B cell (primary cell): ENCODE results near the gene ZNF384. TPM values are rescaled to one million over a fixed set of nuclear protein-coding genes. Genes with fewer than 3 reads are reported as not detected.

Experiments
- ATAC-seq: fragments of 200-7000 bp; cut with Tn5 transposase; one replicate; pipeline ENCODE4 v1.10.0; 2021; ENCODE audit warnings: low read depth, mild to moderate bottlenecking, moderate number of reproducible peaks, moderate library complexity
- CTCF ChIA-PET: fragments of 350-600 bp; sonication (Branson Sonifier 250); formaldehyde crosslinking; loops from one replicate; lab custom pipeline; 2021; ENCODE audit warnings: antibody characterized with exemption, inconsistent platforms; lab: Charles Lee
- POLR2A ChIA-PET: fragments of 350-600 bp; sonication (Branson Sonifier 250); formaldehyde crosslinking; loops from one replicate; lab custom pipeline; 2021; ENCODE audit warnings: antibody characterized with exemption; lab: Charles Lee
- DNase-seq: peaks from one replicate; pipeline ENCODE4 v3.0.0; 2013
- H2AFZ ChIP-seq: 2 replicates; pipeline ENCODE4 v1.6.1; 2012; ENCODE audit warnings: mild to moderate bottlenecking, low read depth, low read length; ENCODE audit not compliant: insufficient read depth, poor library complexity, severe bottlenecking
- H3K27ac ChIP-seq, 2 donors: 1 replicate in 1 of 2; 2 replicates in 1 of 2; pipeline ENCODE4 v1.5.1; 2012 to 2013; ENCODE audit warnings: low read length in 2 of 2, mild to moderate bottlenecking in 2 of 2, moderate library complexity in 1 of 2
- H3K27me3 ChIP-seq, 4 experiments: fragments of 200-600 bp in 1 of 4; sonication (generic) in 1 of 4; replicated peaks in 1 of 4; 1 replicate in 2 of 4; 2 replicates in 2 of 4; pipeline versions ENCODE4 v1.6.1 to v1.7.0; 2013 to 2016; ENCODE audit warnings: low read length in 3 of 4, mild to moderate bottlenecking in 2 of 4, mixed read lengths in 1 of 4, moderate library complexity in 1 of 4; ENCODE audit not compliant: insufficient read depth in 4 of 4, control insufficient read depth in 3 of 4; ENCODE audit errors: control extremely low read depth in 1 of 4
- H3K36me3 ChIP-seq, 2 experiments: replicated peaks in 1 of 2; 1 replicate in 1 of 2; 2 replicates in 1 of 2; pipeline versions ENCODE4 v1.6.1 to v1.7.1; 2013; ENCODE audit warnings: low read length in 1 of 2; ENCODE audit not compliant: insufficient read depth in 2 of 2, control insufficient read depth in 1 of 2; ENCODE audit errors: control extremely low read depth in 1 of 2, extremely low read depth in 1 of 2
- H3K4me1 ChIP-seq, 2 donors: fragments of 200-600 bp in 1 of 2; sonication (generic) in 1 of 2; 1 replicate in 1 of 2; 2 replicates in 1 of 2; pipeline versions ENCODE4 v1.5.1 to v1.6.1; 2013 to 2017; ENCODE audit warnings: low read length in 2 of 2; ENCODE audit not compliant: control insufficient read depth in 2 of 2, insufficient read depth in 2 of 2
- H3K4me2 ChIP-seq: replicated peaks from 2 replicates; pipeline ENCODE3; 2012; ENCODE audit warnings: mild to moderate bottlenecking, low read depth, low read length; ENCODE audit not compliant: poor library complexity, severe bottlenecking
- H3K4me3 ChIP-seq, 5 experiments: fragments of 200-600 bp in 1 of 5; sonication (generic) in 1 of 5; 1 replicate in 3 of 5; 2 replicates in 2 of 5; pipeline versions ENCODE4 v1.5.1 to v1.7.0; 2011 to 2016; ENCODE audit warnings: low read length in 4 of 5, mild to moderate bottlenecking in 4 of 5, low read depth in 2 of 5, control low read depth in 1 of 5, moderate library complexity in 1 of 5; ENCODE audit not compliant: insufficient read depth in 1 of 5; ENCODE audit errors: control extremely low read depth in 1 of 5, extremely low read depth in 1 of 5
- H3K79me2 ChIP-seq: fragments of 200-600 bp; sonication (generic); one replicate; pipeline ENCODE4 v1.6.0; 2016; ENCODE audit warnings: low read length; ENCODE audit not compliant: control insufficient read depth, insufficient read depth
- H3K9ac ChIP-seq: fragments of 200-600 bp; sonication (generic); 2 replicates; pipeline ENCODE4 v1.6.1; 2017; ENCODE audit warnings: mild to moderate bottlenecking, low read length, moderate library complexity
- H3K9me3 ChIP-seq, 3 donors: one replicate each; pipeline versions ENCODE4 v1.6.1 to v1.7.1; 2013; ENCODE audit warnings: low read length in 2 of 3; ENCODE audit not compliant: control insufficient read depth in 2 of 3, insufficient read depth in 1 of 3; ENCODE audit errors: control extremely low read depth in 1 of 3
- H4K20me1 ChIP-seq: 2 replicates; pipeline ENCODE4 v1.6.0; 2012; ENCODE audit warnings: mild to moderate bottlenecking, low read length; ENCODE audit not compliant: insufficient read depth, control insufficient read depth, poor library complexity, severe bottlenecking
- H3K27ac Mint-ChIP-seq: one replicate; pipeline ENCODE4 v1.8.0; 2021; ENCODE audit warnings: mixed read lengths
- H3K27me3 Mint-ChIP-seq: one replicate; pipeline ENCODE4 v1.8.0; 2021; ENCODE audit warnings: mixed read lengths
- H3K4me1 Mint-ChIP-seq: one replicate; pipeline ENCODE4 v1.8.0; 2021; ENCODE audit warnings: mixed read lengths
- H3K4me3 Mint-ChIP-seq: one replicate; pipeline ENCODE4 v1.8.0; 2021; ENCODE audit warnings: mixed read lengths
- H3K9me3 Mint-ChIP-seq: one replicate; pipeline ENCODE4 v1.8.0; 2022; ENCODE audit warnings: mixed read lengths; ENCODE audit not compliant: insufficient read depth
- EZH2 ChIP-seq: IDR thresholded peaks from 2 replicates; pipeline ENCODE4 v1.6.1; 2012; ENCODE audit warnings: borderline replicate concordance, low read depth, mild to moderate bottlenecking, moderate library complexity, low read length; ENCODE audit not compliant: insufficient read depth, poor library complexity, severe bottlenecking
- WGBS: methylation state at CpG from one replicate; pipeline ENCODE4 v1.1.5; 2013; ENCODE audit warnings: missing lambda C conversion rate; ENCODE audit not compliant: insufficient coverage; 5-methylcytosine and 5-hydroxymethylcytosine counted together
- intact Hi-C: fragments of 100-400 bp; cut with micrococcal nuclease; formaldehyde crosslinking; loops from one replicate; pipeline ENCODE4 v1.10.0; 2022
- polyA plus RNA-seq: library from polyadenylated mRNA; depleted of rRNA; stranded (reverse); fragments of >200 nt; gene quantifications from 2 replicates; pipeline ENCODE4 v1.2.3, GENCODE V29; 2012
- total RNA-seq, 2 donors: library from RNA; stranded (reverse); fragments of 120-200 nt in 1 of 2; gene quantifications; 1 replicate in 1 of 2; 2 replicates in 1 of 2; pipeline versions ENCODE4 v1.2.3 to v1.2.4, GENCODE V29; 2013 to 2022
- TF ChIP-seq, protein P1 (sequence below): fragments of 200-600 bp; IDR thresholded peaks from one replicate; pipeline ENCODE4 v1.8.0; 2022; ENCODE audit warnings: antibody characterized with exemption, mild to moderate bottlenecking

Gene ZNF384
- total and polyA plus RNA-seq, 2 donors (not counting 1 experiment from before 2014, with no cell fraction given), result 83.4 to 108 TPM

GRCh38 chr12:6693832-6694355, 4.7 kb upstream of the ZNF384 start:
- H3K9me3 Mint-ChIP-seq, result no peaks in the 10 kb centered on the region
- H3K79me2 ChIP-seq, result peaks cover 27% of the 10 kb centered on the region
- DNase-seq (no peak), ATAC-seq (no peak)
- H3K27me3 ChIP-seq, result no peaks in the 10 kb centered on the region
- no peak overlapping the region for H3K9ac ChIP-seq
- H3K4me3 Mint-ChIP-seq, result no peak overlapping the region
- peaks cover 37 to 45% of the 10 kb centered on the region in 2 donors for H3K4me1 ChIP-seq
- intact Hi-C loops, result no loop called here
- H3K4me2 ChIP-seq, result no peak overlapping the region
- no peaks in the 10 kb centered on the region for H4K20me1 ChIP-seq
- H3K27ac Mint-ChIP-seq, result no peak overlapping the region
- no peaks in the 10 kb centered on the region for H3K27me3 Mint-ChIP-seq
- H3K9me3 ChIP-seq, result peaks cover 0 to 3% (median 0%) of the 10 kb centered on the region in 3 donors
- peaks cover 56% of the 10 kb centered on the region for H3K4me1 Mint-ChIP-seq
- H3K4me3 ChIP-seq, result no peak overlapping the region
- H3K27ac ChIP-seq, result no peak overlapping the region
- TF ChIP-seq, protein P1, sequence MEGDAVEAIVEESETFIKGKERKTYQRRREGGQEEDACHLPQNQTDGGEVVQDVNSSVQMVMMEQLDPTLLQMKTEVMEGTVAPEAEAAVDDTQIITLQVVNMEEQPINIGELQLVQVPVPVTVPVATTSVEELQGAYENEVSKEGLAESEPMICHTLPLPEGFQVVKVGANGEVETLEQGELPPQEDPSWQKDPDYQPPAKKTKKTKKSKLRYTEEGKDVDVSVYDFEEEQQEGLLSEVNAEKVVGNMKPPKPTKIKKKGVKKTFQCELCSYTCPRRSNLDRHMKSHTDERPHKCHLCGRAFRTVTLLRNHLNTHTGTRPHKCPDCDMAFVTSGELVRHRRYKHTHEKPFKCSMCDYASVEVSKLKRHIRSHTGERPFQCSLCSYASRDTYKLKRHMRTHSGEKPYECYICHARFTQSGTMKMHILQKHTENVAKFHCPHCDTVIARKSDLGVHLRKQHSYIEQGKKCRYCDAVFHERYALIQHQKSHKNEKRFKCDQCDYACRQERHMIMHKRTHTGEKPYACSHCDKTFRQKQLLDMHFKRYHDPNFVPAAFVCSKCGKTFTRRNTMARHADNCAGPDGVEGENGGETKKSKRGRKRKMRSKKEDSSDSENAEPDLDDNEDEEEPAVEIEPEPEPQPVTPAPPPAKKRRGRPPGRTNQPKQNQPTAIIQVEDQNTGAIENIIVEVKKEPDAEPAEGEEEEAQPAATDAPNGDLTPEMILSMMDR, result no peak
- no peak for TF ChIP-seq EZH2
- H3K36me3 ChIP-seq, result peaks cover 0 to 4% of the 10 kb centered on the region in 2 experiments
- POLR2A ChIA-PET, result no interaction called here
- CTCF ChIA-PET, result interaction anchor here (0.6 to 0.8 kb wide), 2 partner anchors 28 to 55 kb away, joined by 3 read pairs; no protein-coding TSS in a partner anchor
- H2AFZ ChIP-seq, result no peak overlapping the region
- 93% methylated on average over 3 of the region's 4 CpGs for WGBS

DNA sequence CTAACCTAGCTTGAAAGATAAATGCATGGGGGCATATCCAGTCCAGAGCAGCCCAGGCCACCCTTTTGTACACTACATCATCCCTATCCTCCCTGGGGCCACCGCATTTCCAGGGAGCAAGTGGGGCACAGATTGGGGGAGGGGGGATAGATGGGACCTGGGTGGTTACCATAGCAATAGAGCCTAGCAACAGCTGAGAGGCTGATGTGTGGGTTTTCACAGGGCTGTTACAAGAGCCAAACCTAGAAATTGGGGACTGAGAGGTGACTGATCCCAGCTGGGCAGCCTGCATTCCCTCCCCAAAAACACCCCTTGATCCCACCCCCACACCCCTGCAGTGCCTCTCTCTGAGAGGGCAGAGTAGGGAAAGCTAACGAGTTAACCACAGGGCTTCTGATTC, 3.7 kb upstream of the ZNF384 start:
- Mint-ChIP-seq H3K27me3 (no peaks in the 10 kb centered on the region), H3K9me3 (no peaks in the 10 kb centered on the region), H3K4me3 (no peak overlapping the region), H3K4me1 (peaks cover 57% of the 10 kb centered on the region), H3K27ac (no peak overlapping the region)
- WGBS, result no CpG with 5 or more reads among the region's 2 CpGs
- ChIA-PET POLR2A (no interaction called here), CTCF (interaction anchor here (0.8 to 2.0 kb wide), 4 partner anchors 31 to 73 kb away, joined by 3 to 7 read pairs (median 3); partner anchors contain the start of genes COPS7A and PTMS)
- no peak for ATAC-seq
- intact Hi-C loops, result no loop called here
- no peaks in the 10 kb centered on the region for H3K27me3 ChIP-seq
- H3K9me3 ChIP-seq, result peaks cover 0 to 3% (median 0%) of the 10 kb centered on the region in 3 donors
- no peak overlapping the region for H3K9ac ChIP-seq
- DNase-seq, result no peak
- TF ChIP-seq, protein P1, result no peak
- TF ChIP-seq EZH2, result no peak
- peaks cover 0 to 4% of the 10 kb centered on the region in 2 experiments for H3K36me3 ChIP-seq
- peaks cover 37% of the 10 kb centered on the region for H3K79me2 ChIP-seq
- H4K20me1 ChIP-seq, result no peaks in the 10 kb centered on the region
- H2AFZ ChIP-seq, result no peak overlapping the region
- no peak overlapping the region for H3K27ac ChIP-seq
- H3K4me2 ChIP-seq, result no peak overlapping the region
- H3K4me3 ChIP-seq, result no peak overlapping the region
- H3K4me1 ChIP-seq, result peaks cover 40 to 49% of the 10 kb centered on the region in 2 donors
